GM21717 (cell line): ENCODE results near the gene RELN.

ENCODE experiments used
- ATAC-seq: cut with Tn5 transposase; IDR thresholded peaks from one replicate; pipeline ENCODE4 v1.9.1; 2021; ENCODE audit warnings: mild to moderate bottlenecking, moderate library complexity; ENCODE audit not compliant: unreplicated experiment

RELN gene

GRCh38 chr7:103439661-103440060, 549.8 kb downstream of the RELN start:
- ATAC-seq: no peak

- ATAC-seq: no peak
These were observed 551.8 kb downstream of the RELN start for GRCh38 chr7:103437623-103438022.

- ATAC-seq: peak; percentile 70
These were observed 556.7 kb downstream of the RELN start for GRCh38 chr7:103432712-103433111.

- no peak for ATAC-seq
These were observed 564.3 kb downstream of the RELN start for GRCh38 chr7:103425177-103425576.

GRCh38 chr7:103423467-103424179, 565.8 kb downstream of the RELN start:
- ATAC-seq: no peak
